Glomerular endothelial cell (primary cell): ENCODE data around the gene HSF2BP. TPM values are rescaled to one million over a fixed set of nuclear protein-coding genes. Genes with fewer than 3 reads are reported as not detected.
"Not testable (repeated sequence)": the region's sequence is repeated elsewhere in the genome, so short reads cannot be mapped to it uniquely, and the experiment has no call there.

Source experiments
- DNase-seq: peaks from one replicate; pipeline ENCODE4 v3.0.0-alpha.2; 2011; ENCODE audit warnings: low read depth, low spot score; ENCODE audit errors: extremely low read depth
- total RNA-seq: library from RNA; depleted of rRNA; stranded (reverse); fragments of >200 nt; gene quantifications from 2 replicates; pipeline ENCODE4 v1.2.3, GENCODE V29; 2015

HSF2BP gene
- 0.24 and 1.7 TPM in 2 replicates for total RNA-seq

DNA sequence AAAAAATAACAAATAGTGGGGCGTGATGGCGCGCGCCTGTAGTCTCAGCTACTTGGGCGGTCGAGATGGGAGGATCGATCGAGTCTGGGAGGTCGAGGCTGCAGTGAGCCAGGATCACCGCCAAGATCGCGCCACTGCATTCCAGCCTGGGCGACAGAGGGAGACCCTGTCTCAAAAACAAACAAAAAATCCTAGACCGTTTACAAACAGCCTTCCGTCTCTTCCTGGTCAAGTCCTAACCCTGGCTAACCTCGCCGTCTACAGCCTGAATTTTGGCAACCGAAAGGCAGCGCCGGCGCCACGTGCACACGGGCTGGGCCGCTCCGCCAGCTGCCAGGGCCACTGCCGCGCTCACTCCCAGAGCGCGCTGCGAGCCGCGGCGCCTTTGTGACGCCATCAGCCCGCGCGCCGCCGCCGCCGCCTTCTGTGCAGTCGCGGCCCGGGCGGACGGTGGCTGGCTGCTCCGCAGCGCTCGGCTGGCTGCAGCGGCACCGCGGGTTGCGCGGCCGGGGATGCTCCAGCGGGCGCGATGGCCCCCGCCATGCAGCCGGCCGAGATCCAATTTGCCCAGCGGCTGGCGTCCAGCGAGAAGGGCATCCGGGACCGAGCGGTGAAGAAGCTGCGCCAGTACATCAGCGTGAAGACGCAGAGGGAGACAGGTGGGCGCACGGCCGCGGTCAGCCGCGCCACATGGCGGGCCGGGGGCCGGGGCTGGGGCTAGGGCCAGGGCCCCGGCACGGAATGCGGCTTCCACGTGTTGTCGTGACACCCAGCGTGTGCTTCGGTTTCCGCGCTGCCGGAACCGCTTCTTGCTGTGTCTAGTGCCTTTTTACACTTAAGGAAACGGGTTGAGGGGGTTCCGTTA lies at the start of gene HSF2BP, which contains the start of gene RRP1B:
Gene HSF2BP (minus strand): TSS at position 353 of the 865 bp plus-strand sequence. CDS start 1,392 bp downstream, outside the sequence.
Gene RRP1B (plus strand): TSS at position 425 of the 865 bp plus-strand sequence. CDS start 105 bp downstream, at position 530.
- no peak for DNase-seq

GRCh38 chr21:43708745-43709381 lies 49.6 kb upstream of the HSF2BP start:
- no peak for DNase-seq

DNA sequence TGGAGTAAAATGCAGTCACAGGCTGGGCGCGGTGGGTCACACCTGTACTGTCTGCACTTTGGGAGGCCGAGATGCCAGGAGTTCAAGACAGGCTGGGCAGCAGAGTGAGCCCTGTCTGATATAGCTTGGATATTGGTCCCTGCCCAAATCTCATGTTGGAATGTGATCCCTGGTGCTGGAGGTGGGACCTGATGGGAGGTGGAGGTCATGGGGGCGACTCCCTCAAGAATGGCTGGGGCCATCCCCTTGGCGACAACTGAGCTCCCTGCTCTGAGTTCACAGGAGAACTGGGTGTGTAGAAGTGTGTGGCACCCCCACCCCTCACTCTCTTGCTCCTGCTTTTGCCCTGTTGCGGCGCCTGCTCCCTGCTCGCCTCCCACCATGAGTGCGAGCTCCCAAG lies 48.2 kb upstream of the HSF2BP start:
- no peak for DNase-seq

DNA sequence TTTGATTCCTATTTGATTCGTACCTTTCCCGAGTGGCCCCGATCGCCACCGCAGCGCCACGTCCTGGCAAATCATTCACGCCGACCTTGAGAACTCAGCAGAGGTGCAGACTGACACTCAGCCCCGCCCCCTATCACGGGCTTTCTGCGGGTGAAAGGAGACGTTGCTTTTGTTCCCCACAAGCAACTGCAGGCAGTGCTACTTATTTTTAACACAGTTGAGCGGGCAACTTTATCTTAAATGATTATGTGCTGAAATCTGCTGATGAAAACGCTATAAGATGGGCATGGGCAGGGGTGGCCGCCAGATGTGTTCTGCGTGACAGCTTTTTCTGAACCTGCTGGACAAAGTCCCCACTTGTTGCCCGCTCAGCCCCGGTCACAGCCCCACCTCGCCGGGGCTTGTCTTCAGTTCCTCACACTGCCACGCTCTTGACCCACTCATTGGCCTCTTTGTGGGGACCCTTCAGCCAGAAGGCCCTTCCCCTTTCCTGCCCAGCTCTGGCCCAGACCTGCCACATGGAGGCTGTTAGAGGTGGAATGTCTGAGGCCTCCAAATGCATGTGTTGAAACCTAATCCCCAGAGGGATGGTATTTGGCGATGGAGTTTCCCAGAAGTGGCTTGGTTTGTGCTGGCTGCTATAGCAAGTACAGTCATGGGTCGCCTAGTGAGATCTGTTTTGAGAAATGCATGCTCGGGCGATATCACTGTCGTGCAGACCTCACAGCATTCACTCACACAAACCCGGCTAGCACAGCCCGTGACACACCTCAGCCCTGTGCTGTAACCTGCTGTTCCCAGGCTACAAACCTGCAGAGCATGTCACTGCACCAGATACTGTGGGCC lies 44.0 kb upstream of the HSF2BP start:
- no peak for DNase-seq

DNA sequence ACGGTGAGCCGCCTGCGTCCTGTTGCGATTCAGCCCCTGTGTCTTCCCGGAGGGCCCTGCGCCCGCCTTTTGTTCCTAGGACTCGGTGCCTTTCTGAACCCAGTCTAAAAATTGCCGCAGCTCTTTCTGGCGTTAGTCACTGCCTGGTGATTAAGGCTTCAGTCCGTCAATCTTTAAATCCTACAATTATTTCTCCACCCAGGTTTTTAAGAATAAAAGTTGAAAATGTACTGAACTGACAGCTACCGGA lies 43.4 kb upstream of the HSF2BP start:
- DNase-seq, result no peak

- no peak for DNase-seq
Observed at GRCh38 chr21:43701936-43702784, 42.9 kb upstream of the HSF2BP start.

- DNase-seq, result no peak
Observed at GRCh38 chr21:43699933-43700599, 40.8 kb upstream of the HSF2BP start.

GRCh38 chr21:43699492-43699777 lies 40.1 kb upstream of the HSF2BP start:
- not testable (repeated sequence) for DNase-seq

- no peak for DNase-seq
Observed at GRCh38 chr21:43697758-43698643, 38.7 kb upstream of the HSF2BP start.

DNA sequence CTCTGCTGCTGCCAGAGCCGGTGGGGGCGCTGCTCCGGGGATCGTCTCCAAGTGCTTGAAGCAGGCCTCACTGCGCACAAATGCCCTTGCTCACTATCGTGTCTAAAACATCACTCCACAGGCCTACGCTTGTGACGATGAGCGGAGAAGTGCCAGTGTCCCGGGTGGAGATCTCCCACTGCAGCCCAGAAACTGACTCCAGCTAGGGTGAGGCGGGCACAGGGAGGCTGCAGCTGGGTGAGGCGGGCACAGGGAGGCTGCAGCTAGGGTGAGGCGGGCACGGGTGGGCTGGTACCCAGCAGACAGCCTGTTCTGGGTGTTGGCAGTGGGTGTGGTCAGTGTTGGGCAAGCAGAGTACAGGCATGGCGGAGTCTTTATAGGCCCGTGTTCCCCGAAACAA lies 36.9 kb upstream of the HSF2BP start:
- DNase-seq, result no peak

- DNase-seq, result no peak
Observed at GRCh38 chr21:43694437-43695079, 35.3 kb upstream of the HSF2BP start.

- no peak for DNase-seq
Observed at GRCh38 chr21:43693981-43694380, 34.7 kb upstream of the HSF2BP start.

DNA sequence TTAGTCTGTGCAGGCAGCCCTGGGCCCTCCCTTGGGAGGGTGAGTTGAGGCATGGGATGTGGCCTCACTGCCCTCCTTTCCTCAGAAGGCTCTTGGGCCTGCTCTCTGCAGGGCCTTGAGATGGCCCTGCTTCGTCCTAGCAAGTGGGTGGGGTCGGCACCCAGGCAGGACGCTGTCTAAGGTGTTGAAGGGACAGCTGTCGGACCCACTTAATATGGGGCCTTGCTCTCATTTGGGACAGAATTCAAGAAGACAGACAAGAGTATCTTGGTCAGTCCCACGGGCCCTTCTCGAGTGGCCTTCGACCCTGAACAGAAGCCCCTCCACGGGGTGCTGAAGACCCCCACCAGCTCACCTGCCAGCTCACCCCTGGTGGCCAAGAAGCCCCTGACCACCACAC lies 33.7 kb upstream of the HSF2BP start:
- DNase-seq, result no peak

GRCh38 chr21:43691801-43692200 lies 32.5 kb upstream of the HSF2BP start:
- DNase-seq, result no peak

GRCh38 chr21:43691086-43691795 lies 32.0 kb upstream of the HSF2BP start:
- no peak for DNase-seq

DNA sequence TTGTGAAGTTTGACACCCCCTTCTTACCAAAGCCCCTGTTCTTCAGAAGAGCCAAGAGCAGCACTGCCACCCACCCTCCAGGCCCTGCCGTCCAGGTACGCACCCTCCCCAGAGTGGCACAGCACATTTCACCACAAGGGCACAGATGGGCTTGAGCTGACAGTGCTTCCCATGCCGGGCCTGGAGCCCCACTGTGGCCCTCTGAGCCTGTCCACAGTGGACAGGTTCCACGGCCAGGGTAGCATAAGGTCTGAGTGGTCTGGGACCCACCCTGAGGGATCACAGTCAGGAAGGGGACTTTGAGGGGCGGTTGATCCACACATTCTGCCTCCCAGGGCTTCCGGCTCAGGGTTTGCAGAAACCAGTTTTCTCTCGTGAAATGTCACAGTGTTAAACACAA lies 31.1 kb upstream of the HSF2BP start:
- no peak for DNase-seq

GRCh38 chr21:43689556-43690337 lies 30.5 kb upstream of the HSF2BP start:
- no peak for DNase-seq
